ENCODE measurements around the gene NLN. TPM values are rescaled to one million over a fixed set of nuclear protein-coding genes. Genes with fewer than 3 reads are reported as not detected.

The NLN gene
- total and polyA plus RNA-seq, 2 donors (not counting 1 experiment from before 2014, with no cell fraction given), result 1.7 to 6.8 TPM

- intact Hi-C loops (cut with micrococcal nuclease), result no loop called here
- no peak for TF ChIP-seq EZH2 (IDR thresholded peaks at IDR 0.05; ENCODE audit: borderline replicate concordance, insufficient read depth, low read depth, low read length, poor library complexity, severe bottlenecking)
- TF ChIP-seq, protein P1, sequence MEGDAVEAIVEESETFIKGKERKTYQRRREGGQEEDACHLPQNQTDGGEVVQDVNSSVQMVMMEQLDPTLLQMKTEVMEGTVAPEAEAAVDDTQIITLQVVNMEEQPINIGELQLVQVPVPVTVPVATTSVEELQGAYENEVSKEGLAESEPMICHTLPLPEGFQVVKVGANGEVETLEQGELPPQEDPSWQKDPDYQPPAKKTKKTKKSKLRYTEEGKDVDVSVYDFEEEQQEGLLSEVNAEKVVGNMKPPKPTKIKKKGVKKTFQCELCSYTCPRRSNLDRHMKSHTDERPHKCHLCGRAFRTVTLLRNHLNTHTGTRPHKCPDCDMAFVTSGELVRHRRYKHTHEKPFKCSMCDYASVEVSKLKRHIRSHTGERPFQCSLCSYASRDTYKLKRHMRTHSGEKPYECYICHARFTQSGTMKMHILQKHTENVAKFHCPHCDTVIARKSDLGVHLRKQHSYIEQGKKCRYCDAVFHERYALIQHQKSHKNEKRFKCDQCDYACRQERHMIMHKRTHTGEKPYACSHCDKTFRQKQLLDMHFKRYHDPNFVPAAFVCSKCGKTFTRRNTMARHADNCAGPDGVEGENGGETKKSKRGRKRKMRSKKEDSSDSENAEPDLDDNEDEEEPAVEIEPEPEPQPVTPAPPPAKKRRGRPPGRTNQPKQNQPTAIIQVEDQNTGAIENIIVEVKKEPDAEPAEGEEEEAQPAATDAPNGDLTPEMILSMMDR (IDR thresholded peaks at IDR 0.05), result no peak
- peaks cover 0 to 2% (median 0%) of the 10 kb centered on the region in 3 donors for H3K9me3 ChIP-seq (ENCODE audit: control extremely low read depth in 1 of 3, control insufficient read depth in 2 of 3, insufficient read depth in 1 of 3, low read length in 2 of 3)
- H3K9ac ChIP-seq (ENCODE audit: low read length), result no peak overlapping the region
- DNase-seq, result no peak
- peak overlapping the region; percentile 10 for H3K4me3 Mint-ChIP-seq
- H3K4me2 ChIP-seq (replicated peaks; ENCODE audit: low read depth, low read length, poor library complexity, severe bottlenecking), result peak overlapping the region; percentile 47
- peak overlapping the region; percentile 46 for H2AFZ ChIP-seq (ENCODE audit: insufficient read depth, low read depth, low read length, poor library complexity, severe bottlenecking)
- no peaks in the 10 kb centered on the region for H3K36me3 ChIP-seq (replicated peaks in 1 of 2; ENCODE audit: control extremely low read depth in 1 of 2, control insufficient read depth in 1 of 2, extremely low read depth in 1 of 2, insufficient read depth in 2 of 2, low read length in 1 of 2)
- 100% methylated on average over 5 of the region's 11 CpGs for WGBS (ENCODE audit: insufficient coverage)
- ChIA-PET POLR2A (no interaction called here), CTCF (no interaction called here)
- no peaks in the 10 kb centered on the region for H3K27me3 Mint-ChIP-seq
- ATAC-seq (ENCODE audit: low read depth), result no peak
- H3K27ac Mint-ChIP-seq, result no peak overlapping the region
- no peaks in the 10 kb centered on the region for H3K79me2 ChIP-seq (ENCODE audit: control insufficient read depth, insufficient read depth, low read length)
- no peaks in the 10 kb centered on the region for H4K20me1 ChIP-seq (ENCODE audit: control insufficient read depth, insufficient read depth, low read length, poor library complexity, severe bottlenecking)
- no peak overlapping the region for H3K27ac ChIP-seq (ENCODE audit: low read length in 2 of 2)
- H3K4me1 Mint-ChIP-seq, result peaks cover 16% of the 10 kb centered on the region
- H3K4me1 ChIP-seq (ENCODE audit: control insufficient read depth in 2 of 2, insufficient read depth in 2 of 2, low read length in 2 of 2), result peaks cover 5 to 12% of the 10 kb centered on the region in 2 donors
- peaks cover 6% of the 10 kb centered on the region for H3K9me3 Mint-ChIP-seq (ENCODE audit: insufficient read depth)
- no peak overlapping the region for H3K4me3 ChIP-seq (ENCODE audit: control extremely low read depth in 1 of 5, extremely low read depth in 1 of 5, insufficient read depth in 1 of 5, low read depth in 2 of 5, low read length in 4 of 5)
- H3K27me3 ChIP-seq (replicated peaks in 1 of 4; ENCODE audit: control extremely low read depth in 1 of 4, control insufficient read depth in 3 of 4, insufficient read depth in 4 of 4, low read length in 3 of 4), result no peaks in the 10 kb centered on the region
These were observed 145.7 kb downstream of the NLN start for GRCh38 chr5:65867542-65868195.

GRCh38 chr5:65868509-65868908, 146.5 kb downstream of the NLN start:
- no peak overlapping the region for H3K4me3 ChIP-seq (ENCODE audit: control extremely low read depth in 1 of 5, extremely low read depth in 1 of 5, insufficient read depth in 1 of 5, low read depth in 2 of 5, low read length in 4 of 5)
- H3K36me3 ChIP-seq (replicated peaks in 1 of 2; ENCODE audit: control extremely low read depth in 1 of 2, control insufficient read depth in 1 of 2, extremely low read depth in 1 of 2, insufficient read depth in 2 of 2, low read length in 1 of 2), result no peaks in the 10 kb centered on the region
- no peak overlapping the region for H3K4me3 Mint-ChIP-seq
- CTCF ChIA-PET, result no interaction called here
- H3K4me1 Mint-ChIP-seq, result peaks cover 16% of the 10 kb centered on the region
- no peaks in the 10 kb centered on the region for H3K27me3 ChIP-seq (replicated peaks in 1 of 4; ENCODE audit: control extremely low read depth in 1 of 4, control insufficient read depth in 3 of 4, insufficient read depth in 4 of 4, low read length in 3 of 4)
- H4K20me1 ChIP-seq (ENCODE audit: control insufficient read depth, insufficient read depth, low read length, poor library complexity, severe bottlenecking), result no peaks in the 10 kb centered on the region
- no peak overlapping the region for H3K27ac ChIP-seq (ENCODE audit: low read length in 2 of 2)
- ATAC-seq (ENCODE audit: low read depth) (no peak), DNase-seq (no peak)
- intact Hi-C loops (cut with micrococcal nuclease), result no loop called here
- H3K9me3 ChIP-seq (ENCODE audit: control extremely low read depth in 1 of 3, control insufficient read depth in 2 of 3, insufficient read depth in 1 of 3, low read length in 2 of 3), result peaks cover 0 to 2% (median 0%) of the 10 kb centered on the region in 3 donors
- H3K79me2 ChIP-seq (ENCODE audit: control insufficient read depth, insufficient read depth, low read length), result no peaks in the 10 kb centered on the region
- no peak overlapping the region for H3K27ac Mint-ChIP-seq
- no peak overlapping the region for H3K9ac ChIP-seq (ENCODE audit: low read length)
- 100% methylated on average over 1 of the region's 3 CpGs for WGBS (ENCODE audit: insufficient coverage)
- H3K4me2 ChIP-seq (replicated peaks; ENCODE audit: low read depth, low read length, poor library complexity, severe bottlenecking), result no peak overlapping the region
- no peak for TF ChIP-seq EZH2 (IDR thresholded peaks at IDR 0.05; ENCODE audit: borderline replicate concordance, insufficient read depth, low read depth, low read length, poor library complexity, severe bottlenecking)
- TF ChIP-seq, protein P1 (IDR thresholded peaks at IDR 0.05), result no peak
- peaks cover 6% of the 10 kb centered on the region for H3K9me3 Mint-ChIP-seq (ENCODE audit: insufficient read depth)
- H3K4me1 ChIP-seq (ENCODE audit: control insufficient read depth in 2 of 2, insufficient read depth in 2 of 2, low read length in 2 of 2), result peaks cover 5 to 12% of the 10 kb centered on the region in 2 donors
- H2AFZ ChIP-seq (ENCODE audit: insufficient read depth, low read depth, low read length, poor library complexity, severe bottlenecking), result no peak overlapping the region
- POLR2A ChIA-PET, result no interaction called here
- H3K27me3 Mint-ChIP-seq, result no peaks in the 10 kb centered on the region

Data from B cell (primary cell).